Neural progenitor cell (in vitro differentiated cells): ENCODE measurements around the gene CTIF.

Source experiments
- CTCF ChIP-seq: fragments of 200-600 bp; sonication (generic); IDR thresholded peaks from 2 replicates; pipeline ENCODE4 v1.5.1; 2017; ENCODE audit warnings: antibody characterized with exemption, mild to moderate bottlenecking
- EZH2 ChIP-seq: fragments of 200-600 bp; sonication (generic); IDR thresholded peaks from 2 replicates; pipeline ENCODE4 v1.6.1; 2017; ENCODE audit warnings: antibody characterized with exemption, mild to moderate bottlenecking, moderate library complexity
- EZH2phosphoT487 ChIP-seq: fragments of 200-600 bp; sonication (generic); IDR thresholded peaks from 2 replicates; pipeline ENCODE4 v1.6.1; 2017; ENCODE audit warnings: antibody characterized with exemption

DNA sequence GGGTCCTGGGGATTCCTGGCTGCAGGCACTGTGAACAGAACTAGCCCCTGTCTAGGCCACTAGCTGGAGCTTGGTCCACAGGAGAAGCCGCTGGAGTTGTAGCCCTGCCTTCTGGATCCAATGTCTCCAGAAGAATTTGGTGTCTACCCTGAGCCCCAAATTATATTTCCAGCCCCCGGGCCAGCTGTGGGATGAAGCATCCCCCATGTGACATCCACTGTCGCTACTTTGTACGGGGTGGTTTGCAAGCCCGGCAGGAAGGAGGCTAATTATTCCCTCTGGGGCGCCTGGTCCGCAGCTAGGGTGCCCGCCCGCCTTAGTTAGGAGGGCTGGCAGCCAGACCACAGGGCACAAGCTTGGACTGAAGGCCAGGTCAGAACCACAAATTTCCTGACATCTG lies 305.4 kb downstream of the CTIF start:
- no peak for TF ChIP-seq CTCF
- no peak for TF ChIP-seq EZH2
- no peak for TF ChIP-seq EZH2phosphoT487
